GM12891 (cell line): ENCODE results near the gene TMEM131.

Source experiments
- PAX5 ChIP-seq: IDR thresholded peaks from 2 replicates; pipeline ENCODE4 v1.6.1; 2011; ENCODE audit warnings: low read length, moderate library complexity, mild to moderate bottlenecking; ENCODE audit not compliant: insufficient read depth, severe bottlenecking
- POLR2A ChIP-seq: IDR thresholded peaks from 2 replicates; pipeline ENCODE4 v1.6.1; 2011; ENCODE audit warnings: low read depth, low read length, control low read depth
- POLR2AphosphoS5 ChIP-seq: IDR thresholded peaks from 2 replicates; pipeline ENCODE4 v1.6.1; 2011; ENCODE audit warnings: low read depth, low read length, control low read depth
- SPI1 ChIP-seq: IDR thresholded peaks from 2 replicates; pipeline ENCODE4 v1.6.1; 2011; ENCODE audit warnings: low read depth, low read length, control low read depth
- TAF1 ChIP-seq: IDR thresholded peaks from 2 replicates; pipeline ENCODE4 v1.6.1; 2011; ENCODE audit warnings: low read depth, low read length, control low read depth

GRCh38 chr2:97765933-97766332 lies 229.8 kb downstream of the TMEM131 start:
- no peak for TF ChIP-seq POLR2AphosphoS5
- TF ChIP-seq POLR2A, result no peak
- no peak for TF ChIP-seq TAF1
- TF ChIP-seq SPI1, result no peak
- no peak for TF ChIP-seq PAX5
